Activated CD8-positive, alpha-beta T cell treated with anti-CD3 and anti-CD28 coated beads for 36 hours (primary cell): Measurements from ENCODE around the gene LRRC47. TPM values are rescaled to one million over a fixed set of nuclear protein-coding genes. Genes with fewer than 3 reads are reported as not detected.

Experiments
- ATAC-seq: fragments of 200-7000 bp; cut with Tn5 transposase; one replicate; pipeline ENCODE4 v1.10.0; 2021; ENCODE audit warnings: mild to moderate bottlenecking, moderate library complexity
- CTCF ChIA-PET: fragments of 350-600 bp; sonication (Branson Sonifier 250); formaldehyde crosslinking; loops from one replicate; lab custom pipeline; 2021; ENCODE audit warnings: antibody characterized with exemption; lab: Charles Lee
- POLR2A ChIA-PET: fragments of 350-600 bp; sonication (Branson Sonifier 250); formaldehyde crosslinking; loops from one replicate; lab custom pipeline; 2021; ENCODE audit warnings: antibody characterized with exemption; lab: Charles Lee
- DNase-seq: peaks from one replicate; pipeline ENCODE4 v3.0.0-alpha.2; 2020
- H3K27ac Mint-ChIP-seq: one replicate; pipeline ENCODE4 v1.8.0; 2021; ENCODE audit warnings: mild to moderate bottlenecking, mixed read lengths
- H3K27me3 Mint-ChIP-seq: one replicate; pipeline ENCODE4 v1.8.0; 2021; ENCODE audit warnings: mixed read lengths
- H3K36me3 Mint-ChIP-seq: one replicate; pipeline ENCODE4 v1.8.0; 2021; ENCODE audit warnings: low read depth, mixed read lengths
- H3K4me1 Mint-ChIP-seq: one replicate; pipeline ENCODE4 v1.8.0; 2021; ENCODE audit warnings: low read depth, mixed read lengths
- H3K4me3 Mint-ChIP-seq: one replicate; pipeline ENCODE4 v1.8.0; 2021; ENCODE audit warnings: mild to moderate bottlenecking, moderate library complexity, mixed read lengths
- H3K9me3 Mint-ChIP-seq: one replicate; pipeline ENCODE4 v1.8.0; 2021; ENCODE audit warnings: mixed read lengths
- CTCF ChIP-seq: fragments of 200-600 bp; IDR thresholded peaks from one replicate; pipeline ENCODE4 v1.8.0; 2022; ENCODE audit warnings: antibody characterized with exemption, mild to moderate bottlenecking
- intact Hi-C: fragments of 100-400 bp; cut with micrococcal nuclease; formaldehyde crosslinking; loops from one replicate; pipeline ENCODE4 v1.10.0; 2022
- total RNA-seq, 2 experiments: library from RNA; stranded (reverse); gene quantifications; one replicate each; pipeline ENCODE4 v1.2.3, GENCODE V29; 2021

LRRC47 gene
- total RNA-seq, 2 experiments from 2014 or later: 32.6 to 33.1 TPM

GRCh38 chr1:3747522-3747848 lies 48.8 kb downstream of the LRRC47 start:
- TF ChIP-seq CTCF: no peak
- ChIA-PET POLR2A (no interaction called here), CTCF (no interaction called here)
- ATAC-seq (no peak), DNase-seq (no peak)
- Mint-ChIP-seq H3K4me1 (peaks cover 25% of the 10 kb centered on the region), H3K4me3 (peak overlapping the region; percentile 76), H3K27ac (no peak overlapping the region), H3K36me3 (no peaks in the 10 kb centered on the region), H3K9me3 (no peaks in the 10 kb centered on the region), H3K27me3 (peaks cover 2% of the 10 kb centered on the region)
- intact Hi-C loops: no loop called here

GRCh38 chr1:3746830-3747521 lies 49.3 kb downstream of the LRRC47 start:
- Mint-ChIP-seq H3K36me3 (no peaks in the 10 kb centered on the region), H3K27me3 (no peaks in the 10 kb centered on the region), H3K4me3 (peak overlapping the region; percentile 76), H3K27ac (peak overlapping the region; percentile 64), H3K9me3 (no peaks in the 10 kb centered on the region), H3K4me1 (peaks cover 25% of the 10 kb centered on the region)
- intact Hi-C loops: no loop called here
- DNase-seq: peak; percentile 88
- POLR2A ChIA-PET: no interaction called here
- peak; percentile 99 for ATAC-seq
- TF ChIP-seq CTCF: no peak
- CTCF ChIA-PET: interaction anchor here (1.3 kb wide), 1 partner anchor 23 kb away, joined by 3 read pairs; no protein-coding TSS in a partner anchor

GRCh38 chr1:3746389-3746829 lies 49.9 kb downstream of the LRRC47 start:
- CTCF ChIA-PET: interaction anchor here (1.3 kb wide), 1 partner anchor 22 kb away, joined by 3 read pairs; no protein-coding TSS in a partner anchor
- intact Hi-C loops: no loop called here

GRCh38 chr1:3745590-3746381 lies 50.5 kb downstream of the LRRC47 start:
- DNase-seq (peak; percentile 15), ATAC-seq (no peak)
- Mint-ChIP-seq H3K36me3 (no peaks in the 10 kb centered on the region), H3K4me1 (peaks cover 25% of the 10 kb centered on the region), H3K27me3 (no peaks in the 10 kb centered on the region), H3K27ac (peak overlapping the region; percentile 17), H3K9me3 (no peaks in the 10 kb centered on the region), H3K4me3 (peak overlapping the region; percentile 76)
- TF ChIP-seq CTCF: no peak
- intact Hi-C loops: no loop called here
- ChIA-PET CTCF (interaction anchor here (1.3 kb wide), 1 partner anchor 21 kb away, joined by 3 read pairs; no protein-coding TSS in a partner anchor), POLR2A (no interaction called here)

More at GRCh38 chr1:3746389-3746829, 49.9 kb downstream of the LRRC47 start:
- DNase-seq: no peak
- Mint-ChIP-seq H3K9me3 (no peaks in the 10 kb centered on the region), H3K27ac (peak overlapping the region; percentile 64), H3K27me3 (no peaks in the 10 kb centered on the region), H3K4me3 (peak overlapping the region; percentile 76), H3K36me3 (no peaks in the 10 kb centered on the region), H3K4me1 (peaks cover 25% of the 10 kb centered on the region)
- POLR2A ChIA-PET: no interaction called here
- TF ChIP-seq CTCF: no peak
- no peak for ATAC-seq

- H3K9me3 Mint-ChIP-seq: no peaks in the 10 kb centered on the region
- POLR2A ChIA-PET: no interaction called here
- ATAC-seq: no peak
- intact Hi-C loops: no loop called here
- TF ChIP-seq CTCF: no peak
- DNase-seq: no peak
- no peaks in the 10 kb centered on the region for H3K36me3 Mint-ChIP-seq
- H3K4me1 Mint-ChIP-seq: peaks cover 25% of the 10 kb centered on the region
- H3K4me3 Mint-ChIP-seq: peak overlapping the region; percentile 76
- CTCF ChIA-PET: no interaction called here
- H3K27me3 Mint-ChIP-seq: no peaks in the 10 kb centered on the region
- no peak overlapping the region for H3K27ac Mint-ChIP-seq
Observed at GRCh38 chr1:3745071-3745470, 51.2 kb downstream of the LRRC47 start.
